ENCODE measurements around the gene RAB5IF. TPM values are rescaled to one million over a fixed set of nuclear protein-coding genes. Genes with fewer than 3 reads are reported as not detected.
A peak's percentile ranks its signal among the peaks of the same experiment; 100 is the strongest.

RAB5IF gene
- total RNA-seq, 8 experiments from 2014 or later = 41.2 to 135 (median 52.5) TPM

DNA sequence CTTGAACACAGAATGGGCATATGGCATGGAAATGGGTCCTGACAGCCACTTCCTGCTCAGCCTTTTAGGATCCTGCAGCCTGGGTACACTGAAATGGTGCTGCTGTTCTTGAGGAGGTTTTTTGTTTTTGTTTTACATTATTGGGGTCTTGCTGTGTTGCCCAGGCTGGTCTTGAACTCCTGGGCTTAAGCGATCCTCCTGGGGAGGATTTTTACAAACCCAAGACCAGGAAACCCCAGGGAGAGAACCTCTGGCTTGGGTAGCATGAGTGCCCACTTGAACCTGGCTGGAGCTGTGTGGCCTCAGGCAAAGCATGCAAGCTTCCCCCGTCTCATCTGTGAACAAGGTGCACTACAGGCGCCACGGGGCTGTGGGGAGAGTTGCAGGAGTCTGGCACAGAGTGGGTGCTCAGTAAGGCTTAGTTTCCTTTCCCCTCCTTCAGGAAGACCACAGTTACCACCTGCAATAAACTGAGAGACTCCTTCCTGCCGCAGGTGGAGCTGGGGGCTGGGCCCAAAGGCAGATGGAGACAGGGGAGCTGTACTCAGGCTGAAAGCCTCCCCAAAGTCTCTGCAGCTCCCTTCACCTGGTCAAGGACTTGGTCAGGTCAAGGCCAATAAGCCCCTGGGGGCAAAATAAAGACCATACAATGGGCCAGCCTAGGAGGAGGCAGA, 38.6 kb downstream of the RAB5IF start:
- 0 to 100% (median 80%) methylated on average over 1 to 2 of the region's 5 CpGs; no CpG with 5 or more reads in 5 of the 10 experiments for WGBS, 10 experiments
- no peak for ATAC-seq (replicated peaks in 6 of 8)
- no peak overlapping the region for H3K27ac ChIP-seq
- in situ Hi-C loops (cut with MboI; ENCODE audit: low pct_unique_long_range_greater_than_20kb in 2 of 9, low sequenced_read_pairs in 9 of 9, unreplicated experiment in 9 of 9) = no loop called here
- no peaks in the 10 kb centered on the region for H3K4me1 ChIP-seq (replicated peaks in 1 of 2)
- H3K4me3 ChIP-seq = no peak overlapping the region

DNA sequence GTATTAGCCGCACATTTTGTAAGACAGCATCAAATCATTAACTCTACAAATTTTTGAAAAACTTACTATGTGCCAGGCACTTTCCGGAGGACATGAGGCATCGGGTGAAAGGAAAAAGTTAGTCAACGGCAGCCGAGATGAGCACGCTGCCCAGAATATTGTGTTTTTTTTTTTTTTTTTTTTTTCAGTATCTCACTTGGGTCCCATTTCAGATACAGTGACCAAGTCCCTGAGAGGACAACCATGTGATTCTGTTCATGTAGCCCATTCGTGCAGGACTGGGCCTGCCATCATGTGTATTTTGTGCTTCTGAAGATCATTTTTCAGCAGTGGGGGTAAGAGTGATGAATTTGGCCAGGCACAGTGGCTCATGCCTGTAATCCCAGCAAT, 39.1 kb downstream of the RAB5IF start:
- ATAC-seq (replicated peaks in 6 of 8) = no peak
- in situ Hi-C loops (cut with MboI; ENCODE audit: low pct_unique_long_range_greater_than_20kb in 2 of 9, low sequenced_read_pairs in 9 of 9, unreplicated experiment in 9 of 9) = no loop called here
- no peaks in the 10 kb centered on the region for H3K4me1 ChIP-seq (replicated peaks in 1 of 2)
- H3K4me3 ChIP-seq = no peak overlapping the region
- 0 to 100% (median 85%) methylated on average over 1 to 6 of the region's 7 CpGs for WGBS, 10 experiments
- no peak overlapping the region for H3K27ac ChIP-seq

DNA sequence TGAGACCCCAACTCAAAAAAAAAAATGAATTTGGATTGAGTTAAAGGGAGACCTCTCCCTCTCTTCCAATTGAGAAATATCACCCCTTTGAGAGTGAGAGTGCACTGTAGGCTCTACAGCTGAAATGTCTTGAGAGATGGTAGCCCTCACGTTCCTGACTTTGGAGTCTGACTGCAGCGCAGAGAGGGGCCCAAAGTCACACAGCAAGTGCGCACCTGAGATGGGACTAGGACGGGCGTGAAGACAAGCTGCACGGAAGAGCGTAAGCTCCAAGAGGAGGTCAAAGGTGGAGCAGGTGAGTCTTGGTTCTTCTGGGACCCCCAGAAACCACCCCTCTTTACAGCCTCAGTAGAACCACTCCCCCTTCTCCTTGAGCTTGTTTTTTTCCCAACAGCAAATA, 39.8 kb downstream of the RAB5IF start:
- no peak for ATAC-seq (replicated peaks in 6 of 8)

DNA sequence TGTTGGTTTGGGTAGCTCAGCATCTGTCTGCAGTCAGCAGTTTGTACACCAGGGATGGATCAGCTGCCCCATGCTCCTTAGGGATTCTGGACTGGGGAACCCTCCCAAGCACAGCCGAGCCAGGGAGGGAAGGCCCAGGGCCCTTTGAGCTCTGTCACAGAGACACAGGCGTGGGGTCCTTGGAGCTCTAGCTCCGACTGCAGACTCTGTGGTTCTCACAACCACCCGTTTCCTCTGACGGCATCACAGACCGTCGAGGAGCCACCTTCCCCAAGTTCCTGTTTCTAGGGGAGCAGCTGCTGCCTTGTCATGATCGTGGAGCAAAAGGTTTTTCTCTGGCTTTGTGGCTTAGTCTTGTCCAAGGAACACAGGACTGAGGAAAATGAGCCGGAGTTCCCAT, 40.4 kb downstream of the RAB5IF start, which contains the start of gene SLA2:
SLA2 (minus strand) TSS at position 199 of the 400 bp plus-strand sequence. CDS start 4,861 bp downstream, outside the sequence.
- no peak within 1 kb of the TSS for H3K27ac ChIP-seq
- in situ Hi-C loops (cut with MboI; ENCODE audit: low pct_unique_long_range_greater_than_20kb in 2 of 9, low sequenced_read_pairs in 9 of 9, unreplicated experiment in 9 of 9) = no loop called here
- no peak within 1 kb of the TSS for H3K4me3 ChIP-seq
- WGBS, 10 experiments = 69 to 79% methylated on average over 2 to 3 of the region's 9 CpGs; no CpG with 5 or more reads in 8 of the 10 experiments
- H3K4me1 ChIP-seq (replicated peaks in 1 of 2) = no peaks in the 10 kb centered on the region
- ATAC-seq (replicated peaks in 6 of 8) = no peak

More for the DNA sequence above, 39.8 kb downstream of the RAB5IF start:
- Histone ChIP-seq H3K27ac (no peak overlapping the region), H3K4me3 (no peak overlapping the region), H3K4me1 (replicated peaks in 1 of 2) (no peaks in the 10 kb centered on the region)
- in situ Hi-C loops (cut with MboI; ENCODE audit: low pct_unique_long_range_greater_than_20kb in 2 of 9, low sequenced_read_pairs in 9 of 9, unreplicated experiment in 9 of 9) = no loop called here
- WGBS, 10 experiments = 60 to 100% (median 100%) methylated on average over 1 to 4 of the region's 7 CpGs; no CpG with 5 or more reads in 4 of the 10 experiments

DNA sequence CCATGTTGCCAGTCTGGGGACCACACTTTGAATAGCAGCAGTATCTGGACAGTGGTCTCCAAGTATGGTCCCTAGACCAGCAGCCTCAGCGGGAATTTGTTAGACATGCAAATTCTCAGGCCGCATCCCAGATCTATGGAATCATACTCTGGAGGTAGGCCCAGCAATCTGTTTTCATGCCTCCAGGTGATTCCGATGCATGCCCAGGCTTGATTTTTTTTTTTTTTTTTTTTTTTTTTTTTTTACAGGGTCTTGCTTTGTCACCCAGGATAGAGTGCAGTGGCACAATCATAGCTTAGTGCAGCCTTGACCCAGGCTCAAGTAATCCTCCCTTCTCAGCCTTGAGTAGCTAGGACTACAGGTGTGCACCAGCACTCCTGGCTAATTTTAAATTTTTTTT, 41.1 kb downstream of the RAB5IF start:
- no peak for ATAC-seq (replicated peaks in 6 of 8)
- Histone ChIP-seq H3K4me1 (replicated peaks in 1 of 2) (no peaks in the 10 kb centered on the region), H3K4me3 (no peak overlapping the region), H3K27ac (no peak overlapping the region)
- WGBS, 10 experiments = 57 to 100% (median 93%) methylated on average over 1 to 3 of the region's 3 CpGs; no CpG with 5 or more reads in 2 of the 10 experiments
- in situ Hi-C loops (cut with MboI; ENCODE audit: low pct_unique_long_range_greater_than_20kb in 2 of 9, low sequenced_read_pairs in 9 of 9, unreplicated experiment in 9 of 9) = no loop called here

DNA sequence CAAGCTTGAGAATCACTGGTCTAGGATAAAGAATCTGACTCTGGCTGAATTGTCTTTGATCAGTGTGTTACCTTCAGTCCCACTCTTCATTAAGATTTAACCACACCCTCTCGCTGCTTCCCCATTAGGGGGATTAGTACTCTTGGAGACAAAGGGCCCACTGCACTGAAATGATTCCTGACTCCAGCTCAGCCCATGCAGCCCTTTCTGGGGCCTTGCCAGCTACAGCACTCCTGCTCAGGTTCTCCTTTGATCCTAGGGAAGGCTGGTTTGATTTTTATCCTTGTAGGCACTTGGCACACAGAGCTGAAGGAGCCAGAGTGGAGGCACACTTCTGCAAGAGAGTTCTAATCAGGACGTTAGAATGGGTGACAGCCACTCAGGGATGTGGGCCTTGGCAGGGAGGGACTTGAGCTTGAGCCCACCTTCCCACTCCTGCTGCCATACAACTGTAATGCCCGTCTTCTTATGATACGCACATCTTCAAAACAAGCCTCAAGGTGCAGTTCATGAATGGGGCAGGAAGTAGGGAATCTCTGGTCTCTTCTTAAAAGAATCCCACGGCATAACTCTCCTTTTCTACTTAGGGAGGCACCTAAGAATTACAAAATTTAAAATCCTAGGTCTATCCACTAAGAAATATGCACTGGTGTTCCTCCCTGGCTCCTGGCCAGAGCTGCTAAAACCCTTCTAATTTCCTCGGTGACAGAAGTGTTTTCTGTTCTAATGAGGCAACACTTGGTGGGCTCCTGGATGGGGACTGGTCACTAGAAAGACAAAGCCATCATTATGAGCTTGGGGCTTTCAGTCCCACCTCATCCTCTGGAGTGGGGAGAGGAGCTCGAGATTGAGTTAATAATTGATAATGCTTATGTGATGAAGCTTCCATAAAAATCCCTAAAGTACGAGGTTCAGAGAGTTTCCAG, 41.9 kb downstream of the RAB5IF start:
- Histone ChIP-seq H3K27ac (no peak overlapping the region), H3K4me3 (no peak overlapping the region), H3K4me1 (replicated peaks in 1 of 2) (no peaks in the 10 kb centered on the region)
- WGBS, 10 experiments = 32 to 85% (median 74%) methylated on average over 1 to 5 of the region's 8 CpGs; no CpG with 5 or more reads in 2 of the 10 experiments
- no peak for ATAC-seq (replicated peaks in 6 of 8)
- in situ Hi-C loops (cut with MboI; ENCODE audit: low pct_unique_long_range_greater_than_20kb in 2 of 9, low sequenced_read_pairs in 9 of 9, unreplicated experiment in 9 of 9) = no loop called here

DNA sequence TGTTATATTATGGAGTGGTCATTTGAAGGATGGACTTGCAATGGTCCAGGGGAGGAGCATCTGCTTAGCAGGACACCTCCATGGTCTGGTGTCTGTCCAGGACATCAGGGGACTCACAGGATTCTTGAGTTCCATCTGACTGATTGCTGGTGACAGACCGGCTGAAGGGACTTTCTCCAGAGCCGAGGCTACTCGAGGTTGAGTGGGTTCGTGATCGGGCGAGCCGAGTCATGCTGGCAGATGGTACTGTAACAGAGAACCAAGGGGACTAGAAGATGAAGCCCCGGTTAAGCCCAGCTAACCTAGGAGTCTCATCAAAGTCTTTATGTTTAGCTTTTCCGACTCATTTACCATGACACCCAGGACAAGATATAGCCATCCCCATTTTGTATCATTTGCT, 47.9 kb downstream of the RAB5IF start:
- WGBS, 10 experiments = 40 to 100% (median 85%) methylated on average over 1 to 9 of the region's 9 CpGs; no CpG with 5 or more reads in 4 of the 10 experiments
- no peaks in the 10 kb centered on the region for H3K4me1 ChIP-seq (replicated peaks in 1 of 2)
- H3K27ac ChIP-seq = no peak overlapping the region
- no peak overlapping the region for H3K4me3 ChIP-seq
- ATAC-seq (replicated peaks in 6 of 8) = no peak
- in situ Hi-C loops (cut with MboI; ENCODE audit: low pct_unique_long_range_greater_than_20kb in 2 of 9, low sequenced_read_pairs in 9 of 9, unreplicated experiment in 9 of 9) = no loop called here

DNA sequence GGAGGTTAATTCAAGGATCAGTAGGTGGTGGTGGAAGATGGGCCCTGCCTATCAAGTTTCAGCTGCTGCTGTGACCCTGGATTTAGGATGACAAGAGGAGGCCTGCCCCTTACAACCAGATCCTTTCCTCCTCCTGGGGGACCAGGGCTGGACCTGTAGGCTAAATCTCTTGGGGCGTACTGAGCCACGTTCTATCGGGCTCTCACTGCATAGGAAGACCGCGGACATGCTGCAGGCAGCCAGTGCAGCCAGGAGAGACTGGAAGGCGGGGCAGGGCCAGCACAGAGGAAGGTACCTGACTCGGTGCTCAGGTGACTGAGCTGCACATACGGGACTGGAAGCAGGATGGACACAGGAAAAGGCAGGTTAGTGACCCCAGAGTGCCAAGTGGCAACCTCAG, 48.9 kb downstream of the RAB5IF start:
- no peaks in the 10 kb centered on the region for H3K4me1 ChIP-seq (replicated peaks in 1 of 2)
- in situ Hi-C loops (cut with MboI; ENCODE audit: low pct_unique_long_range_greater_than_20kb in 2 of 9, low sequenced_read_pairs in 9 of 9, unreplicated experiment in 9 of 9) = no loop called here
- WGBS, 10 experiments = 57 to 100% (median 93%) methylated on average over 2 to 6 of the region's 8 CpGs; no CpG with 5 or more reads in 3 of the 10 experiments
- ATAC-seq (replicated peaks in 6 of 8) = no peak
- H3K4me3 ChIP-seq = no peak overlapping the region
- H3K27ac ChIP-seq = no peak overlapping the region

DNA sequence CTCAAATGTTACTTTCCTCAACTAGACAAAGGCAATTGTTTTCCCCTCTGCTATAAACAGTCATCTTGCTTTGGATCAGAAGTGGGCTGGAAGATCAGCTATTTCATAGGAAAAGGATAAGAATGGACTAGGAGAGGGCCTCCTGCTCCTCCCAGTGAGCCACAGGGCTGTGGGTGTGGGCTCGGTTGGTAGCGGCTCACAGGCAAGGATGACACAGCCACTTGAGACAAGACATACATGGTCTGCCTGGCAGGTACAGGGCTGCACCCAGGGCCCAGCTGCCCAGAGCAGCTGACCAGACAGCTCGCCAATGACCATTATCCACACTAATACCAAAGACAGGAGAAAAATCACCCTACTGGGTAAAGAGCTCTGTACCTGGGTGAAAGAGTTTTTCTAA, 49.4 kb downstream of the RAB5IF start:
- Histone ChIP-seq H3K4me3 (no peak overlapping the region), H3K4me1 (replicated peaks in 1 of 2) (no peaks in the 10 kb centered on the region), H3K27ac (no peak overlapping the region)
- 93 to 100% (median 100%) methylated on average over 1 to 3 of the region's 3 CpGs; no CpG with 5 or more reads in 4 of the 10 experiments for WGBS, 10 experiments
- ATAC-seq (replicated peaks in 6 of 8) = peak in 2 of 8 experiments; percentile 66 to 71
- in situ Hi-C loops (cut with MboI; ENCODE audit: low pct_unique_long_range_greater_than_20kb in 2 of 9, low sequenced_read_pairs in 9 of 9, unreplicated experiment in 9 of 9) = no loop called here

DNA sequence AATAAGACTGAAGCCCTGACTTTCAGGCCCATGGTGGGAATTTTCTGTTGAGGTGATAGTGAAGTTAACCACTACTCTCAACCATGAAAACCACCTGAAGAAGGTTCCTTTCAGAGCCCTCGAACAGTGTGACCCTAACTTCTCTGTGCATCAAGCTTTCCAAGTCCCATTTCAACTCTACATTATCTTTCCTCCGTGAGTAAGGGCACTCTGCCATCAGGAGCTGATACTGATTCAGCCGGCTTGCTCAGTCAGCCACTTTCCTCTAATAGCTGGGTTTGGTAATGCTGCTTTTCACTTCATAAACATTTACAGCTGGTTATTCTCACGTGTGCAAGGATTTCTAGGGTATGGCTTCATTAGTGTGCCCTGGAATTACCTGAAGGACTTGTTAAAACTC, 51.2 kb downstream of the RAB5IF start:
- WGBS, 10 experiments = 75 to 100% (median 86%) methylated on average over 1 to 4 of the region's 4 CpGs; no CpG with 5 or more reads in 1 of the 10 experiments
- in situ Hi-C loops (cut with MboI; ENCODE audit: low pct_unique_long_range_greater_than_20kb in 2 of 9, low sequenced_read_pairs in 9 of 9, unreplicated experiment in 9 of 9) = no loop called here
- H3K4me1 ChIP-seq (replicated peaks in 1 of 2) = no peaks in the 10 kb centered on the region
- no peak for ATAC-seq (replicated peaks in 6 of 8)
- no peak overlapping the region for H3K27ac ChIP-seq
- no peak overlapping the region for H3K4me3 ChIP-seq

DNA sequence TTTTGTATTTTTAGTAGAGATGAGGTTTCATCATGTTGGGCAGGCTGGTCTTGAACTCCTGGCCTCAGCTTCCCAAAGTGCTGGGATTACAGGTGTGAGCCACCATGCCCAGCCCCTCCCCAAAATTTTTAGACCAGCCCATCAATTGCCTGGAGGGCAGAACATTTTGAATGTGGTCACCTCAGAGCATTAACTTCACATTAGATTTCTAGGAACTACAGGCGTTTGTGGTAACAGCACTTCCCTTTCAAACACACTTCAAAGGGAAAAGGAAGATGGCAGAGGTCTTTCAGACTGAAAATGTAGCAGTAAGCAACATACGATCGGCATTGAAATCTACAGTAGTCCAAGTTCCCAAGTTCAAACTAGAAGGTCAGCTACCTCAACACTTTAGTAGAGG, 52.7 kb downstream of the RAB5IF start:
- no peak for ATAC-seq (replicated peaks in 6 of 8)
- no peak overlapping the region for H3K4me3 ChIP-seq
- in situ Hi-C loops (cut with MboI; ENCODE audit: low pct_unique_long_range_greater_than_20kb in 2 of 9, low sequenced_read_pairs in 9 of 9, unreplicated experiment in 9 of 9) = no loop called here
- H3K27ac ChIP-seq = no peak overlapping the region
- WGBS, 10 experiments = 70 to 95% (median 87%) methylated on average over 1 to 3 of the region's 3 CpGs; no CpG with 5 or more reads in 2 of the 10 experiments
- H3K4me1 ChIP-seq (replicated peaks in 1 of 2) = no peaks in the 10 kb centered on the region
